Testis (tissue), 3 donors: ENCODE data around the gene RFX7. TPM values are rescaled to one million over a fixed set of nuclear protein-coding genes. Genes with fewer than 3 reads are reported as not detected.

Experiments
- DNase-seq: peaks from one replicate; pipeline ENCODE4 v3.0.0-alpha.2; 2019
- H3K27ac ChIP-seq, 2 donors: fragments of 200-600 bp; sonication (generic); one replicate each; pipeline ENCODE4 v1.5.1; 2019
- H3K27me3 ChIP-seq: fragments of 200-600 bp; sonication (generic); one replicate; pipeline ENCODE4 v1.5.1; 2019
- H3K36me3 ChIP-seq: fragments of 200-600 bp; sonication (generic); one replicate; pipeline ENCODE4 v1.5.1; 2017; ENCODE audit warnings: low read depth; ENCODE audit errors: missing control alignments
- H3K4me1 ChIP-seq: fragments of 200-600 bp; sonication (generic); one replicate; pipeline ENCODE4 v1.5.1; 2019
- H3K4me3 ChIP-seq, 2 donors: fragments of 200-600 bp; sonication (generic); one replicate each; pipeline ENCODE4 v1.5.1; 2017 to 2019
- H3K9me3 ChIP-seq: fragments of 200-600 bp; sonication (generic); one replicate; pipeline ENCODE4 v1.5.1; 2017
- CTCF ChIP-seq, 3 experiments: fragments of 450-650 bp in 2 of 3; fragments of 200-600 bp in 1 of 3; sonication (generic) in 1 of 3; IDR thresholded peaks; one replicate each; pipeline ENCODE4 v1.5.1; 2016 to 2019; ENCODE audit warnings: antibody characterized with exemption in 3 of 3, mild to moderate bottlenecking in 2 of 3, moderate library complexity in 1 of 3
- POLR2A ChIP-seq: fragments of 450-650 bp; IDR thresholded peaks from one replicate; pipeline ENCODE4 v1.6.1; 2017; ENCODE audit warnings: antibody characterized with exemption, mild to moderate bottlenecking, moderate library complexity
- WGBS, 2 donors: methylation state at CpG; one replicate each; pipeline ENCODE4 v1.1.5; 2018; 5-methylcytosine and 5-hydroxymethylcytosine counted together
- intact Hi-C: fragments of 100-400 bp; cut with DNase I; formaldehyde crosslinking; loops from one replicate; pipeline ENCODE4 v1.15.1; 2023; ENCODE audit warnings: low total_unique reads
- polyA plus RNA-seq: library from polyadenylated mRNA; stranded (reverse); fragments of 350-450 nt; fragmentation: Illumina TruSeq; extraction: RNeasy Lipid Tissue Mini Kit (QIAGEN cat#74804); gene quantifications from one replicate; pipeline ENCODE4 v1.2.3, GENCODE V29; 2014; ENCODE audit warnings: low read depth, low replicate concordance; ENCODE audit not compliant: insufficient read depth
- total RNA-seq, 2 donors: library from RNA; depleted of rRNA; stranded (reverse); fragments of >200 nt; gene quantifications; one replicate each; pipeline ENCODE4 v1.2.3, GENCODE V29; 2016

Gene RFX7
- total and polyA plus RNA-seq, 3 donors from 2014 or later: 17.5 to 21.6 (median 19.7) TPM

- H3K4me1 ChIP-seq: no peaks in the 10 kb centered on the region
- H3K36me3 ChIP-seq: no peaks in the 10 kb centered on the region
- no peak for DNase-seq
- no peaks in the 10 kb centered on the region for H3K9me3 ChIP-seq
- intact Hi-C loops: no loop called here
- 88 to 99% methylated on average over 6 of the region's 6 CpGs for WGBS, 2 donors
- H3K27ac ChIP-seq: no peak overlapping the region
- no peak overlapping the region for H3K4me3 ChIP-seq
- no peaks in the 10 kb centered on the region for H3K27me3 ChIP-seq
- TF ChIP-seq CTCF (IDR thresholded peaks at IDR 0.05) (no peak), POLR2A (no peak)
Measured at GRCh38 chr15:56150204-56150603, 93.5 kb downstream of the RFX7 start.

- intact Hi-C loops: no loop called here
- Histone ChIP-seq H3K27ac (no peak overlapping the region), H3K27me3 (no peaks in the 10 kb centered on the region), H3K4me1 (no peaks in the 10 kb centered on the region), H3K36me3 (no peaks in the 10 kb centered on the region), H3K9me3 (no peaks in the 10 kb centered on the region), H3K4me3 (no peak overlapping the region)
- 82 to 87% methylated on average over 3 of the region's 3 CpGs for WGBS, 2 donors
- DNase-seq: no peak
- no peak for TF ChIP-seq POLR2A
- TF ChIP-seq CTCF (IDR thresholded peaks at IDR 0.05): no peak
Measured at GRCh38 chr15:56148064-56148463, 95.6 kb downstream of the RFX7 start.

- Histone ChIP-seq H3K27ac (no peak overlapping the region), H3K36me3 (no peaks in the 10 kb centered on the region), H3K4me1 (no peaks in the 10 kb centered on the region), H3K27me3 (no peaks in the 10 kb centered on the region), H3K9me3 (no peaks in the 10 kb centered on the region), H3K4me3 (no peak overlapping the region)
- no peak for TF ChIP-seq CTCF (IDR thresholded peaks at IDR 0.05)
- no peak for TF ChIP-seq POLR2A
- DNase-seq: no peak
- intact Hi-C loops: no loop called here
- WGBS, 2 donors: 59 to 83% methylated on average over 1 of the region's 1 CpG
Measured at GRCh38 chr15:56146756-56147155, 96.9 kb downstream of the RFX7 start.

- Histone ChIP-seq H3K4me3 (no peak overlapping the region), H3K27me3 (no peaks in the 10 kb centered on the region), H3K36me3 (no peaks in the 10 kb centered on the region), H3K27ac (no peak overlapping the region), H3K9me3 (no peaks in the 10 kb centered on the region), H3K4me1 (no peaks in the 10 kb centered on the region)
- intact Hi-C loops: no loop called here
- DNase-seq: no peak
- TF ChIP-seq POLR2A: no peak
- no peak for TF ChIP-seq CTCF (IDR thresholded peaks at IDR 0.05)
Measured at GRCh38 chr15:56128081-56128480, 115.6 kb downstream of the RFX7 start.

- TF ChIP-seq CTCF (IDR thresholded peaks at IDR 0.05): no peak
- no peak for TF ChIP-seq POLR2A
- intact Hi-C loops: no loop called here
- no peaks in the 10 kb centered on the region for H3K36me3 ChIP-seq
- no peak for DNase-seq
- H3K27ac ChIP-seq: no peak overlapping the region
- H3K4me1 ChIP-seq: no peaks in the 10 kb centered on the region
- H3K9me3 ChIP-seq: no peaks in the 10 kb centered on the region
- no peaks in the 10 kb centered on the region for H3K27me3 ChIP-seq
- H3K4me3 ChIP-seq: no peak overlapping the region
Measured at GRCh38 chr15:56126409-56126808, 117.3 kb downstream of the RFX7 start.
